Measurements from ENCODE around the gene VSX1. TPM values are rescaled to one million over a fixed set of nuclear protein-coding genes. Genes with fewer than 3 reads are reported as not detected.

Gene VSX1
- polyA plus RNA-seq, 1 donor from 2014 or later: not detected

DNA sequence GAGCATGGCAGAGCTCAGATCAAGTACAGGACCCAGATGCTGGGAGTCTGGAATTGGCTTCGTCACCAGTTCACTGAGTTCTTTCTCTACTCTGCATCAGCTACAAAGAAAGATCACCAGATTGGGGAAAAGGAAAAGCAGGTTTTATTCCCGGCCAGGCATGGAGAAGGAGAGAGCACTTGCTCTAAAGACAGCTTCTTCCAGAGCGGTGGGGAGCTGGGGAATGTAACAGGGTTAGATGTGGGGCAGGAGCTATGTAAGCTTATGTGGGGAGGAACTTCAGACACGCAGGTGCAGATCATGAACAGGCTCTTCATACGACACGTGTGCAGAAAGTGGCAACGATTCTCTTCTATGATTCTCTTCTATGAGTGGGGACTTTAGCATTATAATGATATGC, 19.1 kb downstream of the VSX1 start:
- H3F3A ChIP-seq (ENCODE audit: insufficient read depth, low read length, poor library complexity, severe bottlenecking): no peaks in the 10 kb centered on the region
- H3K9me3 ChIP-seq (ENCODE audit: low read length): no peaks in the 10 kb centered on the region
- TF ChIP-seq, protein P1, sequence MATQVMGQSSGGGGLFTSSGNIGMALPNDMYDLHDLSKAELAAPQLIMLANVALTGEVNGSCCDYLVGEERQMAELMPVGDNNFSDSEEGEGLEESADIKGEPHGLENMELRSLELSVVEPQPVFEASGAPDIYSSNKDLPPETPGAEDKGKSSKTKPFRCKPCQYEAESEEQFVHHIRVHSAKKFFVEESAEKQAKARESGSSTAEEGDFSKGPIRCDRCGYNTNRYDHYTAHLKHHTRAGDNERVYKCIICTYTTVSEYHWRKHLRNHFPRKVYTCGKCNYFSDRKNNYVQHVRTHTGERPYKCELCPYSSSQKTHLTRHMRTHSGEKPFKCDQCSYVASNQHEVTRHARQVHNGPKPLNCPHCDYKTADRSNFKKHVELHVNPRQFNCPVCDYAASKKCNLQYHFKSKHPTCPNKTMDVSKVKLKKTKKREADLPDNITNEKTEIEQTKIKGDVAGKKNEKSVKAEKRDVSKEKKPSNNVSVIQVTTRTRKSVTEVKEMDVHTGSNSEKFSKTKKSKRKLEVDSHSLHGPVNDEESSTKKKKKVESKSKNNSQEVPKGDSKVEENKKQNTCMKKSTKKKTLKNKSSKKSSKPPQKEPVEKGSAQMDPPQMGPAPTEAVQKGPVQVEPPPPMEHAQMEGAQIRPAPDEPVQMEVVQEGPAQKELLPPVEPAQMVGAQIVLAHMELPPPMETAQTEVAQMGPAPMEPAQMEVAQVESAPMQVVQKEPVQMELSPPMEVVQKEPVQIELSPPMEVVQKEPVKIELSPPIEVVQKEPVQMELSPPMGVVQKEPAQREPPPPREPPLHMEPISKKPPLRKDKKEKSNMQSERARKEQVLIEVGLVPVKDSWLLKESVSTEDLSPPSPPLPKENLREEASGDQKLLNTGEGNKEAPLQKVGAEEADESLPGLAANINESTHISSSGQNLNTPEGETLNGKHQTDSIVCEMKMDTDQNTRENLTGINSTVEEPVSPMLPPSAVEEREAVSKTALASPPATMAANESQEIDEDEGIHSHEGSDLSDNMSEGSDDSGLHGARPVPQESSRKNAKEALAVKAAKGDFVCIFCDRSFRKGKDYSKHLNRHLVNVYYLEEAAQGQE (IDR thresholded peaks at IDR 0.05; ENCODE audit: borderline replicate concordance): no peak
- TF ChIP-seq EZH2 (IDR thresholded peaks at IDR 0.05; ENCODE audit: borderline replicate concordance, insufficient read depth, low read length, poor library complexity, severe bottlenecking): no peak
- no peak for TF ChIP-seq RAD21 (conservative IDR thresholded peaks at IDR 0.05)
- no peak for TF ChIP-seq SMC3 (conservative IDR thresholded peaks at IDR 0.05; ENCODE audit: poor library complexity)
- TF ChIP-seq, protein P2, sequence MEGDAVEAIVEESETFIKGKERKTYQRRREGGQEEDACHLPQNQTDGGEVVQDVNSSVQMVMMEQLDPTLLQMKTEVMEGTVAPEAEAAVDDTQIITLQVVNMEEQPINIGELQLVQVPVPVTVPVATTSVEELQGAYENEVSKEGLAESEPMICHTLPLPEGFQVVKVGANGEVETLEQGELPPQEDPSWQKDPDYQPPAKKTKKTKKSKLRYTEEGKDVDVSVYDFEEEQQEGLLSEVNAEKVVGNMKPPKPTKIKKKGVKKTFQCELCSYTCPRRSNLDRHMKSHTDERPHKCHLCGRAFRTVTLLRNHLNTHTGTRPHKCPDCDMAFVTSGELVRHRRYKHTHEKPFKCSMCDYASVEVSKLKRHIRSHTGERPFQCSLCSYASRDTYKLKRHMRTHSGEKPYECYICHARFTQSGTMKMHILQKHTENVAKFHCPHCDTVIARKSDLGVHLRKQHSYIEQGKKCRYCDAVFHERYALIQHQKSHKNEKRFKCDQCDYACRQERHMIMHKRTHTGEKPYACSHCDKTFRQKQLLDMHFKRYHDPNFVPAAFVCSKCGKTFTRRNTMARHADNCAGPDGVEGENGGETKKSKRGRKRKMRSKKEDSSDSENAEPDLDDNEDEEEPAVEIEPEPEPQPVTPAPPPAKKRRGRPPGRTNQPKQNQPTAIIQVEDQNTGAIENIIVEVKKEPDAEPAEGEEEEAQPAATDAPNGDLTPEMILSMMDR (IDR thresholded peaks at IDR 0.05; ENCODE audit: poor library complexity, severe bottlenecking): no peak
- TF ChIP-seq POLR2AphosphoS5 (IDR thresholded peaks at IDR 0.05): no peak
- TF ChIP-seq MXI1 (conservative IDR thresholded peaks at IDR 0.05; ENCODE audit: poor library complexity, severe bottlenecking): no peak
- no peak for TF ChIP-seq TAF1 (IDR thresholded peaks at IDR 0.05; ENCODE audit: low read depth)
- no peak for TF ChIP-seq EP300 (conservative IDR thresholded peaks at IDR 0.05; ENCODE audit: poor library complexity, severe bottlenecking)

DNA sequence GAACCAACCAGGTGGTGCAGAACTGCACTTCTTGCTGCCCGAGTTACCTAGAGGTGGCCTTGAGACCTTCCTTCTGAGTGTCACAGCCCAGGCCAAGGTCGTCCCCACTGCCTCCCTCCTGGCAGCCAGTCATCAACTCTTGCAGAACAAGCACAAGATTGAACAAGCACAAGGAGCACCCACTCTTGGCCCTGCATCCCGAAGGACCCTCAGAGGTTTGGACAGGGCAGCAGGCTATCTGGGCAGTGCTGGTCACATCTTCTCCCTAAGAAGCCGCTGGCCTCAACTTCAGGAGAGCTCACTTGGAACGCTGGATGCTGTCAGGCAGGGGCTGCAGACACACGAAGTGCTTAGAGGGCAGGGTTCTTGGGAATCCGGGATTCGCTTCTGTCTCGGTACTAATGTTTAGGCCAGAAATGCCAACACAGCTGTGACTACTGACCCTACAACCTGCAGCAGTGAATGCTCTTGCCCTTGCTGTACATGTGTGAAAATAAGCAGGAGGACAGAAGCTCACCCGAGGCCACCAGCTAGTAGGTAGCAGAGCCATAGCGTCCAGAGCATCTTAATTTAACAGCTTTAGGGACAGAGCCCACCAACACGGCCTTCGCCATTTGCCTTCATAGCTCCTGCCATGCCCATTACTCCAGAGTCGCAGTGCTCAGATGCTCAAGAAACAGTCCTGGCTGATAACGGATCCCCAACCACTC, 20.0 kb downstream of the VSX1 start:
- Histone ChIP-seq H3K27ac (ENCODE audit: low read length) (no peak overlapping the region), H3K9me3 (ENCODE audit: low read length) (no peaks in the 10 kb centered on the region), H4K20me1 (ENCODE audit: insufficient read depth) (no peaks in the 10 kb centered on the region), H2AFZ (ENCODE audit: low read depth, low read length) (no peak overlapping the region), H3K9me2 (ENCODE audit: insufficient read depth, low read length) (no peaks in the 10 kb centered on the region), H3K27me3 (ENCODE audit: insufficient read depth, low read depth, low read length) (peaks cover 53% of the 10 kb centered on the region), H3K4me2 (ENCODE audit: low read length) (no peak overlapping the region), H3K79me2 (replicated peaks; ENCODE audit: insufficient read depth, low read length) (no peaks in the 10 kb centered on the region), H3K36me3 (ENCODE audit: insufficient read depth, low read length) (no peaks in the 10 kb centered on the region), H3K9ac (ENCODE audit: low read length) (no peak overlapping the region), H3K4me3 (ENCODE audit: low read length) (no peak overlapping the region), H3F3A (ENCODE audit: insufficient read depth, low read length, poor library complexity, severe bottlenecking) (no peaks in the 10 kb centered on the region)
- TF ChIP-seq, protein P1 (IDR thresholded peaks at IDR 0.05; ENCODE audit: borderline replicate concordance): no peak
- no peak for TF ChIP-seq EP300 (conservative IDR thresholded peaks at IDR 0.05; ENCODE audit: poor library complexity, severe bottlenecking)
- TF ChIP-seq, protein P2 (IDR thresholded peaks at IDR 0.05; ENCODE audit: poor library complexity, severe bottlenecking): no peak
- no peak for TF ChIP-seq RAD21 (conservative IDR thresholded peaks at IDR 0.05)

More for the DNA sequence above, 19.1 kb downstream of the VSX1 start:
- Histone ChIP-seq H3K27me3 (ENCODE audit: insufficient read depth, low read depth, low read length) (peaks cover 50% of the 10 kb centered on the region), H3K36me3 (ENCODE audit: insufficient read depth, low read length) (no peaks in the 10 kb centered on the region), H3K4me2 (ENCODE audit: low read length) (no peak overlapping the region), H2AFZ (ENCODE audit: low read depth, low read length) (no peak overlapping the region), H3K9me2 (ENCODE audit: insufficient read depth, low read length) (no peaks in the 10 kb centered on the region), H3K79me2 (replicated peaks; ENCODE audit: insufficient read depth, low read length) (no peaks in the 10 kb centered on the region), H3K4me3 (ENCODE audit: low read length) (no peak overlapping the region), H3K9ac (ENCODE audit: low read length) (no peak overlapping the region), H4K20me1 (ENCODE audit: insufficient read depth) (no peaks in the 10 kb centered on the region), H3K27ac (ENCODE audit: low read length) (no peak overlapping the region)
